Dermis microvascular lymphatic vessel endothelial cell (primary cell): ENCODE measurements around the gene USP10. TPM values are rescaled to one million over a fixed set of nuclear protein-coding genes. Genes with fewer than 3 reads are reported as not detected.
A peak's percentile ranks its signal among the peaks of the same experiment; 100 is the strongest.
"Not testable (repeated sequence)": the region's sequence is repeated elsewhere in the genome, so short reads cannot be mapped to it uniquely, and the experiment has no call there.

ENCODE experiments used
- DNase-seq, 2 donors: peaks; one replicate each; pipeline versions ENCODE4 v3.0.0 to v3.0.0-alpha.2; 2010; ENCODE audit warnings: low read depth in 2 of 2
- total RNA-seq: library from RNA; depleted of rRNA; stranded (reverse); fragments of >200 nt; gene quantifications from 2 replicates; pipeline ENCODE4 v1.2.1, GENCODE V29; 2014

Gene USP10
- total RNA-seq, 1 donor from 2014 or later: 36.6 TPM

DNA sequence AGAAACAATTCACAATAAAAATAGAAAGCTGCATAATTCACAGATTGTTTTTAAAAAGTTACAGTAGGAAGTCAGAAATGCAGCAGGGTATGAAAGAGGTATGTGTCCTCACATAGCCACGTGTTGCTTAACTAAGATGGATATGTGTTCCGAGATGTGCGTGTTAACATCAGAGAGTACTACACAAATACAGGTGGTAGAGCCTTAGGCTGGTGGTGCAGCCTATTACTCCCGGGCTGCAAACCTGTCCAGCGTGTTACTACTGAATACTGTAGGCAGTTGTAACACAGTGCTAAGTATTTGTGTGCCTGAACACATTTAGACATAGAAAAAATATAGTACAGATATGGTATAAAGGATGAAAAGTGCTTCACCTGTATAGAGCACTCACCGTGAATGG, 46.4 kb downstream of the USP10 start:
- no peak for DNase-seq

- no peak for DNase-seq
Observed at GRCh38 chr16:84746875-84747274, 47.1 kb downstream of the USP10 start.

- not testable (repeated sequence) for DNase-seq
Observed at GRCh38 chr16:84748247-84748646, 48.4 kb downstream of the USP10 start.

DNA sequence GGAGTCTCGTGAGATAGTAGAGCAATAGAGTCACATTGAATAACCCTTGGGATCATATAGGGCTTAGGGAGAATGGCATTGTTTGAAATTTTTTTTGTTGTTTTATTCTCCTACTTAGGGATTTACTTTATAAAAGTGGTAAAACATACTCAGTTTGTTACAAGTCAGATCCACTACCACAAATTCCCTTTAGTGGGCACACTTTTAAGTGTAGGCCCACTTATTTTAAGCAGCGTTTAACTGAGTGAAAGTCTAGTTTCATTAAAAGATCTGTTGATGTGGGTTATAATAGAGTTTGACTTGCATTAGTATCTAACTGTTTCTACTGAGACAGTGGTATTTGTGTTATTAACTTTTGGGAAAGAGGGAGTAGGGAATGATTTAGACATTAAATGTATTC, 49.3 kb downstream of the USP10 start:
- DNase-seq: no peak

GRCh38 chr16:84749815-84750214, 50.0 kb downstream of the USP10 start:
- DNase-seq: no peak

- no peak for DNase-seq
Observed at GRCh38 chr16:84750575-84750974, 50.8 kb downstream of the USP10 start.

GRCh38 chr16:84751241-84751640, 51.4 kb downstream of the USP10 start:
- DNase-seq: no peak

DNA sequence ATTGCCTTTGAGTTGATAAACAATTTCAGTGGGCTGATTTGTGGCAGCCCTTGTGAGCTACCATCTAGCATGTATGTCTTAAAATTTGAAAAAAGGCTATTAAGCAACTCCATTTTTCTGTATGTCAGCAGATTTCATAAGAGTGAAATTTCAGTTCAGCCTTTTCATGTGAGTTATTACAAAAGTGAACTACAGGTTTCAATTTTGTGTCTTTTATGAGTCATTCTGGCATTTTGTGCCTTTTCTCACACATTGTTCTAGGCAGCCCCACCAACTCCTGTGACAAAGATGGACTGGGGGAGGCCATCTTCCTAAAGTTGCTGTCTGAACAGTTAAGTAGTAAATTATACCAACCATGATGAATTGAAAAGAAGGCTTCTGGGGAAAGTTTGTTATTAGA, 52.1 kb downstream of the USP10 start:
- DNase-seq: peak in 1 of 2 donors; percentile 41

DNA sequence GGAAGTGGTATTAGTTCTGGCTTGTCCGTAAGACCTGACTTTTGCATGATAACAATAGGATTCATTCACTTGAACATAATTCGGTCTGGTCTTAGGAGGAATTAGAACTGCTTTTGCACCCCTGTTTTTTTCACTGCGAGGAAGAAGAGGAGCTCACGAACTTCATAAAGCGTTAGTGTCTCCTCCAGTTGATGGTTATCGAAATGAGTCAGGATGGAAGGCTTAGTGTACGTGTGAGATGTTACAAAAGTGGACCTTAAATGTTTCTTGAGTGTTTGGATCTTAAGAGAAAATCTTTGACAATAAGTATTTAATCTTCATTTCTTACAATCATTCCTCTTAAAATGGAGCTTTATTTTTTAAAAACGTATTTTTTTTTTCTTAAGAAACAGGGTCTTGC, 52.8 kb downstream of the USP10 start:
- DNase-seq: no peak

GRCh38 chr16:84753412-84754326, 53.9 kb downstream of the USP10 start:
- no peak for DNase-seq

- DNase-seq: peak; percentile 83
Observed at GRCh38 chr16:84754353-84754856, 54.6 kb downstream of the USP10 start.

- no peak for DNase-seq
Observed at GRCh38 chr16:84754956-84755672, 55.3 kb downstream of the USP10 start.

DNA sequence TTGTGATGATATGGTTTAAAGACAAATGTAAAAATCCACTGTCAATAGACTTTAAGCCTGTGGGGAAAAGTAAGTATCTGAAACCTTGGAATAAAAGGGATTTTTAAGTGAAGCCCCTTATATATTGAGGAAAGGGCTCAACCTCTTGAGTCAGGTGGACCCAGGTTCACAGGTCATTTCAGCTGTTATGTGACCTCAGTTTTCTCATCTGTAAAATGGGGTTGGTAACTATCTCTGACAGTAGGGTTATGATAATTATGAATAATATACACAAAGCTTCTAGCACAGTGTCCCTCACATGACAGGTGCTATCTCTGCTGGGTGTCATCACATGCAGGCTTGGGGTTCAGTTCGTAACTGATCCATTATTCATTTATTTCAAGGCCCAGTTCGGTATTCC, 57.0 kb downstream of the USP10 start:
- DNase-seq: no peak

DNA sequence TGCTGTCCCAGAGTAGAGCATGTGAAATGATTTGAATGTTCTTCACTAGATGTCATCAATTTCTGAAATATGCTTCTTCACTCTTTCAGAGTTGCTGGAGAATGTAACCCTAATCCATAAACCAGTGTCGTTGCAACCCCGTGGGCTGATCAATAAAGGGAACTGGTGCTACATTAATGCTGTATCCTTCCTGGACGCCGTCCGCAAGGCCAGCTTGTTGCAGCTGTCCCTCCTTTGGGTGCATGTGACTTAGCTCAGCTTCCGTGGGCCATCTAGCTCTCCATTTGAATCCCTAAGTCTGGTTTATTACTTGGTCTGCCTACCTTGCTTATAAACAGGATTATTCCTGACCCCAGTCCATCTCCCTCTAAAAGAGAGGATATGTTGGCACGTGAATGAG, 58.8 kb downstream of the USP10 start:
- peak in 1 of 2 donors; percentile 15 for DNase-seq

DNA sequence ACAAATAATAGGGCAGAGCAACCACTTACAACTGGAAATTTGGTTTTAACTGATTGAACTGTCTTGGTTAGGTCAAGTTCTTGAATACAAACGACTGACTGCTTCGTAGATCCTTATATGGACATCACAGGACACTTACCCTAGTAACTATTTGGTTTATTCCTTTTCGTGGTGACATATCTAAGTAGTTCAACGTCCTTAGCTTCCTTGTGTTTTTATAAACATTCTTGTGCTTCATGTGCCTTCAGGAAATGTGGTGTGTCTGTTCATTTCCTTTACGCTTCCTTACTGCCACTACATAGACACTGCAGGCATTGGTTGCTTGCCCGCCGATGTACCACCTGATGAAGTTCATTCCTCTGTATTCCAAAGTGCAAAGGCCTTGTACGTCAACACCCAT, 59.3 kb downstream of the USP10 start:
- peak in 1 of 2 donors; percentile 70 for DNase-seq

GRCh38 chr16:84759906-84760305, 60.1 kb downstream of the USP10 start:
- DNase-seq: no peak

DNA sequence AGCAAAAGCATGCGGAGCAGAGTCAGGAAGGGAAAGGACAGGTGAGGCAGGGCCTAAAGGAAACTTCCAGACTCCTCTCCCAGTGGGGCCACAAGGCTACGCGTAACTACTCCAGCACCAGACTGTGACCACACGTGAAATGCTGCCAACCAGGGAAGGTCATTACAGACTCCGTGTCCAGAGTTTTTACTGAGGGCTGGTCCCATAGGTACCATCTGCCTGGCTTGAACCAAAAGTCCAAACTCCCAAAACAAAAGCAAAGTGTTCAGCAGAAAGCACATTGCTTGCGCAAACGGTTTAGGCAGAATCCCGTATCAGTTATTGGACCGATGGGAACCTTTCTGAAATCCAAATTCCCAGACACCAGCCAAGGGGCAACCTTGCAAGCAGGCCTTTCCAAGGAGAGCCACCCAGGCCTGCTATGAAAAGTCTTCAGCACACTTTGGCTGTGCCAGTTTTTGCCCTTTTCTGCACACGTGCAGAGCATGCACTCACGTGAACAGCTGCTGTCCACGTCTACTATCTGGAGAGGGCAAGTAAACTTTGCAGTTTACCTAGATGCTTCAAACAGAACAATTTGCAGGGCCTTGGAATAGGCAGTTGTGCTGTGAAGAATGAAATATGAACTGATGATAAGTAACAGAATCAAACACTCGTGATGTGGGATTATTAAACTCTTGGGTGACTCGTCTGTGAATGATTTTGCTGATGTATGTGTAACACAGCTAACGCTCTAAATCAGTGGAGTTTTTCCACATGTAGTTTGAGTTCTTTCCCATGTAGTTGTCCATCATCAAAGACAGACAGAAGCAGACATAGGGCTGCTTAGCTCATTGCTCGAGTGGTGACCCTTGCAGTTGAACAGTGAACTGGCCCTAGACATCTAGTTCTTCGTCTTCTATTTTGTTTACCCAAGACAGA, 61.9 kb downstream of the USP10 start:
- DNase-seq: no peak

DNA sequence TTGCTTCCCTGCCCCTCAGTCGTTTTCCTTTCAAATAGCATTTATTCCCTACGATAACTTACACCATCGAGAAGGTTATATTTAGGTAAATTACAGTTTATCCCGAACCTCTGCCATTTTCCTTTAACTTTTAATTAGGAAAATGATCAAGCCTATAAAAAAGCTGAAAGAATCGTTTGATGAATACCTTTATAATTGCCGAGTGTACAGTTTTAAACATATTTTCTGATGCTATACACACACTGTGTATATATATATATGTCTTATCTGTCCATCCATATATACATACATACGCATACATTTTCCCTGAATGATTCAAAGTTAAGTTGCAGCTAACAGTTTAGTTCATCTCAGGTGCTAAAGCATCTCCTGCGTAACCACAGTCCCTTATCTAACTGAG, 63.4 kb downstream of the USP10 start:
- no peak for DNase-seq

GRCh38 chr16:84763629-84764028, 63.8 kb downstream of the USP10 start:
- DNase-seq: no peak

DNA sequence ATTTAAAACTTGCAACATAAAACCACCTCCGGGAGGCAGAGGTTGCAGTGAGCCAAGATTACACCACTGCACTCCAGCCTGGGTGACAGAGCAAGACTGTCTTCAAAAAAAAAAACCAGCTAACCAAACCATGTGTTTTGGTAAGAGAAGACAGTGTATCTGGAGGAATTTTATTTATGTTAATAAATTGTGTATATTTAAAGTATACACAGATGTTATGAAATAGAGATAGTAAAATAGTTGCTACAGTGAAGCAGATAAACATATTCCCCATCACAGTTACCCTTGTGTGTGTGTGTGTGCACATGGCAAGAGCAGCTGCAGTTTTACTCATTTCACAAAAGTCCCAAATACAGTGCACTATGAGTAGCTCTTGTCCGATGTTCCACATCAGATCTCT, 65.2 kb downstream of the USP10 start:
- DNase-seq: no peak
